Keratinocyte (primary cell): ENCODE measurements around the gene PLEKHS1. TPM values are rescaled to one million over a fixed set of nuclear protein-coding genes. Genes with fewer than 3 reads are reported as not detected.

ENCODE experiments used
- DNase-seq: peaks from one replicate; pipeline ENCODE4 v3.0.0-alpha.2; 2011; ENCODE audit warnings: low read depth, missing footprints, low spot score
- FAIRE-seq: peaks from 2 replicates; lab custom pipeline; 2011; peaks lifted over from hg19 to GRCh38; lab: Jason Lieb, UNC
- H2AFZ ChIP-seq: 2 replicates; pipeline ENCODE4 v1.6.0; 2012; ENCODE audit warnings: low read length, control low read depth, inconsistent platforms; ENCODE audit not compliant: control insufficient read depth
- H3K27ac ChIP-seq: 2 replicates; pipeline ENCODE4 v1.5.1; 2011; ENCODE audit warnings: low read length; ENCODE audit not compliant: control insufficient read depth, insufficient read depth
- H3K27me3 ChIP-seq: 3 replicates; pipeline ENCODE4 v1.6.0; 2011; ENCODE audit warnings: low read length; ENCODE audit not compliant: control insufficient read depth, insufficient read depth; ENCODE audit errors: extremely low read depth
- H3K36me3 ChIP-seq, 2 experiments: 2 replicates in 1 of 2; 3 replicates in 1 of 2; pipeline ENCODE4 v1.5.1; 2011; ENCODE audit warnings: low read length in 2 of 2, mild to moderate bottlenecking in 1 of 2; ENCODE audit not compliant: control insufficient read depth in 2 of 2, insufficient read depth in 2 of 2; ENCODE audit errors: extremely low read depth in 1 of 2
- H3K4me1 ChIP-seq: 3 replicates; pipeline ENCODE4 v1.5.1; 2011; ENCODE audit warnings: low read length; ENCODE audit not compliant: control insufficient read depth, insufficient read depth; ENCODE audit errors: extremely low read depth
- H3K4me2 ChIP-seq: 3 replicates; pipeline ENCODE4 v1.6.0; 2011; ENCODE audit warnings: low read depth, low read length; ENCODE audit not compliant: control insufficient read depth, insufficient read depth; ENCODE audit errors: extremely low read depth
- H3K4me3 ChIP-seq, 3 experiments: fragments of 200-600 bp in 1 of 3; sonication (generic) in 1 of 3; 2 replicates in 2 of 3; 3 replicates in 1 of 3; pipeline ENCODE4 v1.5.1; 2011 to 2016; ENCODE audit warnings: low read length in 3 of 3, mild to moderate bottlenecking in 3 of 3, control low read depth in 2 of 3, inconsistent platforms in 1 of 3, low read depth in 1 of 3, mixed read lengths in 1 of 3, mixed run types in 1 of 3, moderate library complexity in 1 of 3; ENCODE audit not compliant: control insufficient read depth in 2 of 3, insufficient read depth in 2 of 3; ENCODE audit errors: extremely low read depth in 1 of 3
- H3K79me2 ChIP-seq: 2 replicates; pipeline ENCODE4 v1.6.0; 2012; ENCODE audit warnings: low read length; ENCODE audit not compliant: control insufficient read depth, insufficient read depth
- H3K9ac ChIP-seq: 3 replicates; pipeline ENCODE4 v1.6.0; 2011; ENCODE audit warnings: low read length; ENCODE audit not compliant: control insufficient read depth, insufficient read depth; ENCODE audit errors: extremely low read depth
- H3K9me1 ChIP-seq: 3 replicates; pipeline ENCODE4 v1.6.0; 2011; ENCODE audit warnings: low read length; ENCODE audit not compliant: control insufficient read depth, insufficient read depth; ENCODE audit errors: extremely low read depth
- H3K9me3 ChIP-seq: 2 replicates; pipeline ENCODE4 v1.5.1; 2012; ENCODE audit warnings: low read depth, low read length; ENCODE audit not compliant: control insufficient read depth
- H4K20me1 ChIP-seq: 3 replicates; pipeline ENCODE4 v1.6.0; 2011; ENCODE audit warnings: low read length; ENCODE audit not compliant: control insufficient read depth, insufficient read depth; ENCODE audit errors: extremely low read depth
- EZH2 ChIP-seq: IDR thresholded peaks from one replicate; pipeline ENCODE4 v1.6.1; 2012; ENCODE audit warnings: inconsistent platforms, mild to moderate bottlenecking, low read length, moderate library complexity
- dilution Hi-C: fragments of 300-500 bp; cut with MboI; formaldehyde crosslinking; loops from one replicate; pipeline ENCODE4 v1.7.0; 2020; ENCODE audit warnings: low sequenced_read_pairs; ENCODE audit not compliant: extremely low pct_ligation_motif_present
- polyA plus RNA-seq, 5 experiments: library from polyadenylated mRNA; depleted of rRNA in 3 of 5; stranded (reverse) in 3 of 5; stranded (forward) in 1 of 5; unstranded in 1 of 5; fragments of >200 nt; gene quantifications; 1 replicate in 1 of 5; 2 replicates in 3 of 5; 3 replicates in 1 of 5; pipeline versions ENCODE4 v1.2.1 to v1.2.3, GENCODE V29; 2011 to 2012; ENCODE audit warnings: missing spikeins in 2 of 5, low read depth in 1 of 5, low replicate concordance in 1 of 5
- TF ChIP-seq, protein P1 (sequence below), 3 experiments: IDR thresholded peaks in 1 of 3; conservative IDR thresholded peaks in 1 of 3; optimal IDR thresholded peaks in 1 of 3; 2 replicates in 2 of 3; 3 replicates in 1 of 3; pipeline versions ENCODE3 to v1.5.1; 2011; ENCODE audit warnings: low read length in 3 of 3, mild to moderate bottlenecking in 3 of 3, moderate library complexity in 2 of 3, control low read depth in 1 of 3, inconsistent platforms in 1 of 3; ENCODE audit not compliant: insufficient read depth in 2 of 3; ENCODE audit errors: extremely low read depth in 1 of 3

PLEKHS1 gene
- polyA plus RNA-seq, 1 donor (not counting 4 experiments of a cell fraction or from before 2014, with no cell fraction given) = not detected

GRCh38 chr10:113711142-113711541 is 40.3 kb upstream of the PLEKHS1 start:
- dilution Hi-C loops = no loop called here
- no peaks in the 10 kb centered on the region for H3K9me1 ChIP-seq
- no peak for TF ChIP-seq EZH2
- TF ChIP-seq, protein P1, sequence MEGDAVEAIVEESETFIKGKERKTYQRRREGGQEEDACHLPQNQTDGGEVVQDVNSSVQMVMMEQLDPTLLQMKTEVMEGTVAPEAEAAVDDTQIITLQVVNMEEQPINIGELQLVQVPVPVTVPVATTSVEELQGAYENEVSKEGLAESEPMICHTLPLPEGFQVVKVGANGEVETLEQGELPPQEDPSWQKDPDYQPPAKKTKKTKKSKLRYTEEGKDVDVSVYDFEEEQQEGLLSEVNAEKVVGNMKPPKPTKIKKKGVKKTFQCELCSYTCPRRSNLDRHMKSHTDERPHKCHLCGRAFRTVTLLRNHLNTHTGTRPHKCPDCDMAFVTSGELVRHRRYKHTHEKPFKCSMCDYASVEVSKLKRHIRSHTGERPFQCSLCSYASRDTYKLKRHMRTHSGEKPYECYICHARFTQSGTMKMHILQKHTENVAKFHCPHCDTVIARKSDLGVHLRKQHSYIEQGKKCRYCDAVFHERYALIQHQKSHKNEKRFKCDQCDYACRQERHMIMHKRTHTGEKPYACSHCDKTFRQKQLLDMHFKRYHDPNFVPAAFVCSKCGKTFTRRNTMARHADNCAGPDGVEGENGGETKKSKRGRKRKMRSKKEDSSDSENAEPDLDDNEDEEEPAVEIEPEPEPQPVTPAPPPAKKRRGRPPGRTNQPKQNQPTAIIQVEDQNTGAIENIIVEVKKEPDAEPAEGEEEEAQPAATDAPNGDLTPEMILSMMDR (optimal IDR thresholded peaks at IDR 0.05 in 1 of 3, IDR thresholded peaks at IDR 0.05 in 1 of 3, conservative IDR thresholded peaks at IDR 0.05 in 1 of 3; ENCODE audit: extremely low read depth in 1 of 3, insufficient read depth in 2 of 3, low read length in 3 of 3) = no peak
- no peaks in the 10 kb centered on the region for H4K20me1 ChIP-seq
- H3K9me3 ChIP-seq = no peaks in the 10 kb centered on the region
- no peaks in the 10 kb centered on the region for H3K79me2 ChIP-seq
- H2AFZ ChIP-seq = no peak overlapping the region
- H3K4me2 ChIP-seq = no peak overlapping the region
- H3K4me1 ChIP-seq = no peaks in the 10 kb centered on the region
- no peak for DNase-seq
- H3K4me3 ChIP-seq = no peak overlapping the region
- no peaks in the 10 kb centered on the region for H3K27me3 ChIP-seq
- H3K27ac ChIP-seq = no peak overlapping the region
- FAIRE-seq = no peak
- H3K36me3 ChIP-seq = peaks cover 0 to 1% of the 10 kb centered on the region in 2 experiments
- H3K9ac ChIP-seq = no peak overlapping the region

- H3K79me2 ChIP-seq = no peaks in the 10 kb centered on the region
- no peak overlapping the region for H3K4me2 ChIP-seq
- peaks cover 0 to 1% of the 10 kb centered on the region in 2 experiments for H3K36me3 ChIP-seq
- H3K27ac ChIP-seq = no peak overlapping the region
- no peaks in the 10 kb centered on the region for H3K9me3 ChIP-seq
- no peaks in the 10 kb centered on the region for H3K27me3 ChIP-seq
- no peak overlapping the region for H3K4me3 ChIP-seq
- no peaks in the 10 kb centered on the region for H4K20me1 ChIP-seq
- dilution Hi-C loops = no loop called here
- no peak overlapping the region for H2AFZ ChIP-seq
- DNase-seq (no peak), FAIRE-seq (no peak)
- no peaks in the 10 kb centered on the region for H3K4me1 ChIP-seq
- TF ChIP-seq, protein P1 (optimal IDR thresholded peaks at IDR 0.05 in 1 of 3, IDR thresholded peaks at IDR 0.05 in 1 of 3, conservative IDR thresholded peaks at IDR 0.05 in 1 of 3; ENCODE audit: extremely low read depth in 1 of 3, insufficient read depth in 2 of 3, low read length in 3 of 3) = no peak
- no peak for TF ChIP-seq EZH2
- H3K9ac ChIP-seq = no peak overlapping the region
- no peaks in the 10 kb centered on the region for H3K9me1 ChIP-seq
These were observed 39.5 kb upstream of the PLEKHS1 start for GRCh38 chr10:113712024-113712423.
